ENCODE data around the gene CD200. TPM values are rescaled to one million over a fixed set of nuclear protein-coding genes. Genes with fewer than 3 reads are reported as not detected.
"Not testable (repeated sequence)": the region's sequence is repeated elsewhere in the genome, so short reads cannot be mapped to it uniquely, and the experiment has no call there.

Gene CD200
- total RNA-seq, 1 donor from 2014 or later, result 42.1 TPM

- H3K4me1 Mint-ChIP-seq (ENCODE audit: low read depth), result peaks cover 11% of the 10 kb centered on the region
- no peaks in the 10 kb centered on the region for H3K36me3 Mint-ChIP-seq (ENCODE audit: insufficient read depth)
- H3K27ac Mint-ChIP-seq, result no peak overlapping the region
- no peak overlapping the region for H3K4me3 Mint-ChIP-seq (ENCODE audit: low read depth)
- TF ChIP-seq CTCF (IDR thresholded peaks at IDR 0.05; ENCODE audit: unreplicated experiment), result no peak
- DNase-seq (ENCODE audit: low spot score, unreplicated experiment), result no peak
- no peaks in the 10 kb centered on the region for H3K9me3 Mint-ChIP-seq (ENCODE audit: low read depth)
- peaks cover 3% of the 10 kb centered on the region for H3K27me3 Mint-ChIP-seq
Observed at GRCh38 chr3:112401617-112402016, 68.7 kb downstream of the CD200 start.

- Mint-ChIP-seq H3K27ac (peak overlapping the region; percentile 69), H3K36me3 (ENCODE audit: insufficient read depth) (no peaks in the 10 kb centered on the region), H3K4me3 (ENCODE audit: low read depth) (no peak overlapping the region), H3K9me3 (ENCODE audit: low read depth) (no peaks in the 10 kb centered on the region), H3K4me1 (ENCODE audit: low read depth) (peaks cover 20% of the 10 kb centered on the region), H3K27me3 (peaks cover 3% of the 10 kb centered on the region)
- no peak for DNase-seq (ENCODE audit: low spot score, unreplicated experiment)
- TF ChIP-seq CTCF (IDR thresholded peaks at IDR 0.05; ENCODE audit: unreplicated experiment), result no peak
Observed at GRCh38 chr3:112403103-112403502, 70.1 kb downstream of the CD200 start.

GRCh38 chr3:112404924-112405549 is 72.1 kb downstream of the CD200 start:
- not testable (repeated sequence) for H3K9me3 Mint-ChIP-seq (ENCODE audit: low read depth); H3K27ac Mint-ChIP-seq; H3K36me3 Mint-ChIP-seq (ENCODE audit: insufficient read depth); H3K27me3 Mint-ChIP-seq; DNase-seq (ENCODE audit: low spot score, unreplicated experiment); H3K4me3 Mint-ChIP-seq (ENCODE audit: low read depth)
- H3K4me1 Mint-ChIP-seq (ENCODE audit: low read depth), result peaks cover 31% of the 10 kb centered on the region

GRCh38 chr3:112405845-112406244 is 72.9 kb downstream of the CD200 start:
- no peak for TF ChIP-seq CTCF (IDR thresholded peaks at IDR 0.05; ENCODE audit: unreplicated experiment)
- H3K27ac Mint-ChIP-seq, result no peak overlapping the region
- no peak overlapping the region for H3K4me3 Mint-ChIP-seq (ENCODE audit: low read depth)
- no peaks in the 10 kb centered on the region for H3K36me3 Mint-ChIP-seq (ENCODE audit: insufficient read depth)
- no peaks in the 10 kb centered on the region for H3K9me3 Mint-ChIP-seq (ENCODE audit: low read depth)
- DNase-seq (ENCODE audit: low spot score, unreplicated experiment), result no peak
- H3K4me1 Mint-ChIP-seq (ENCODE audit: low read depth), result peaks cover 31% of the 10 kb centered on the region
- H3K27me3 Mint-ChIP-seq, result no peaks in the 10 kb centered on the region

- Mint-ChIP-seq H3K4me3 (ENCODE audit: low read depth) (no peak overlapping the region), H3K9me3 (ENCODE audit: low read depth) (peaks cover 1% of the 10 kb centered on the region), H3K4me1 (ENCODE audit: low read depth) (peaks cover 31% of the 10 kb centered on the region), H3K27me3 (no peaks in the 10 kb centered on the region), H3K27ac (peak overlapping the region; percentile 54), H3K36me3 (ENCODE audit: insufficient read depth) (no peaks in the 10 kb centered on the region)
- no peak for TF ChIP-seq CTCF (IDR thresholded peaks at IDR 0.05; ENCODE audit: unreplicated experiment)
- no peak for DNase-seq (ENCODE audit: low spot score, unreplicated experiment)
Observed at GRCh38 chr3:112407214-112407887, 74.4 kb downstream of the CD200 start.
